Nephron progenitor cell (in vitro differentiated cells): ENCODE measurements around the gene IGFBP2.
A peak's percentile ranks its signal among the peaks of the same experiment; 100 is the strongest.

Experiments
- DNase-seq: peaks from one replicate; pipeline ENCODE4 v3.0.0; 2021
- H3K27ac Mint-ChIP-seq: 2 replicates; pipeline ENCODE4 v1.8.0; 2021; ENCODE audit warnings: mild to moderate bottlenecking, moderate library complexity, mixed read lengths
- H3K27me3 Mint-ChIP-seq: 2 replicates; pipeline ENCODE4 v1.8.0; 2021; ENCODE audit warnings: mild to moderate bottlenecking, low read depth, mixed read lengths; ENCODE audit not compliant: poor library complexity
- H3K36me3 Mint-ChIP-seq: 2 replicates; pipeline ENCODE4 v1.8.0; 2021; ENCODE audit warnings: low read depth, mixed read lengths
- H3K4me1 Mint-ChIP-seq: 2 replicates; pipeline ENCODE4 v1.8.0; 2021; ENCODE audit warnings: mixed read lengths
- H3K4me3 Mint-ChIP-seq: 2 replicates; pipeline ENCODE4 v1.8.0; 2021; ENCODE audit warnings: mild to moderate bottlenecking, moderate library complexity, mixed read lengths
- H3K9me3 Mint-ChIP-seq: 2 replicates; pipeline ENCODE4 v1.8.0; 2021; ENCODE audit warnings: mild to moderate bottlenecking, moderate library complexity, mixed read lengths
- TF ChIP-seq, protein P1 (sequence below): fragments of 200-600 bp; sonication (generic); IDR thresholded peaks from 2 replicates; pipeline ENCODE4 v1.5.0; 2021; ENCODE audit warnings: antibody characterized with exemption

IGFBP2 gene

DNA sequence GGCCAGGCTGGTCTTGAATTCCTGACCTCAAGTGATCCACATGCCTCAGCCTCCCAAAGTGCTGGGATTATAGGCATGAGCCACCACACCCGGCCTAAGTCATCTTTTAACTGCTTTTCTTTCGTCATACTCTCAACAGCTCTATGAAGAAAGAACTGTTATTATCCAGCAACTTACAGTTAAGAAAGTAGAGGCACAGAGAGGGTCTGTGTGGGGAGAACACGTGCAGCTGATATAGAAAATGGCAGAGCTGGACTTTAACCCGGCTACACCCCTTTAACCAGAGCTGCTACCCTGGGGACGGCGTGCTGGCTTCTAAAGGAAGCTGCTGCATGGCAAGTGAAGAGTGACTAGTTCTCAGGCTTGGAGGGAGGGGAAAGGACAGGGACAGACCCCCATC is 25.5 kb downstream of the IGFBP2 start:
- Mint-ChIP-seq H3K9me3 (no peaks in the 10 kb centered on the region), H3K27me3 (peaks cover 2% of the 10 kb centered on the region), H3K36me3 (peaks cover 62% of the 10 kb centered on the region), H3K27ac (peak overlapping the region; percentile 92), H3K4me3 (no peak overlapping the region), H3K4me1 (peaks cover 51% of the 10 kb centered on the region)
- no peak for DNase-seq
- TF ChIP-seq, protein P1, sequence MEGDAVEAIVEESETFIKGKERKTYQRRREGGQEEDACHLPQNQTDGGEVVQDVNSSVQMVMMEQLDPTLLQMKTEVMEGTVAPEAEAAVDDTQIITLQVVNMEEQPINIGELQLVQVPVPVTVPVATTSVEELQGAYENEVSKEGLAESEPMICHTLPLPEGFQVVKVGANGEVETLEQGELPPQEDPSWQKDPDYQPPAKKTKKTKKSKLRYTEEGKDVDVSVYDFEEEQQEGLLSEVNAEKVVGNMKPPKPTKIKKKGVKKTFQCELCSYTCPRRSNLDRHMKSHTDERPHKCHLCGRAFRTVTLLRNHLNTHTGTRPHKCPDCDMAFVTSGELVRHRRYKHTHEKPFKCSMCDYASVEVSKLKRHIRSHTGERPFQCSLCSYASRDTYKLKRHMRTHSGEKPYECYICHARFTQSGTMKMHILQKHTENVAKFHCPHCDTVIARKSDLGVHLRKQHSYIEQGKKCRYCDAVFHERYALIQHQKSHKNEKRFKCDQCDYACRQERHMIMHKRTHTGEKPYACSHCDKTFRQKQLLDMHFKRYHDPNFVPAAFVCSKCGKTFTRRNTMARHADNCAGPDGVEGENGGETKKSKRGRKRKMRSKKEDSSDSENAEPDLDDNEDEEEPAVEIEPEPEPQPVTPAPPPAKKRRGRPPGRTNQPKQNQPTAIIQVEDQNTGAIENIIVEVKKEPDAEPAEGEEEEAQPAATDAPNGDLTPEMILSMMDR, result no peak

DNA sequence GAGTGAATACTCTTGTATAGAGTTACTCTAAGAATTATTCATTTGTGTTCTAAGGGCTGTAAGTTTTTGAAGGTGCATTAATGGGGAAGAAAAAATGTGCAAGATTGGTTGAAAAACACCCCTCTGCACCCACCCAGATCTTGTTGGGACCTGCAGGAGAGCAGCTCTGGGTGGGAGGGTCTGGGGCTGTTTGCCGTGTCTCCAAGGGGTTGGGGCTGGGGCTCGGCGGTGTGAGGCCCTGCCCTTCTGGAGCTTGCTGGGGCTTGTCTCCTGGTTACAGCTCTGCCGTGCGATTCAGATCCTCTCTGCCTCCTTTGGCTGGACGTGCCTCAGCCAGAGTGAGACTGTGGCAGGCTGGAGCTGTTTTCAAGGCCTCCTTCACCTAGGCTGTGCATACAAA is 26.1 kb downstream of the IGFBP2 start:
- Mint-ChIP-seq H3K36me3 (peaks cover 62% of the 10 kb centered on the region), H3K4me3 (peak overlapping the region; percentile 15), H3K9me3 (no peaks in the 10 kb centered on the region), H3K4me1 (peaks cover 52% of the 10 kb centered on the region), H3K27ac (peak overlapping the region; percentile 92), H3K27me3 (peaks cover 2% of the 10 kb centered on the region)
- no peak for DNase-seq
- TF ChIP-seq, protein P1, result no peak

DNA sequence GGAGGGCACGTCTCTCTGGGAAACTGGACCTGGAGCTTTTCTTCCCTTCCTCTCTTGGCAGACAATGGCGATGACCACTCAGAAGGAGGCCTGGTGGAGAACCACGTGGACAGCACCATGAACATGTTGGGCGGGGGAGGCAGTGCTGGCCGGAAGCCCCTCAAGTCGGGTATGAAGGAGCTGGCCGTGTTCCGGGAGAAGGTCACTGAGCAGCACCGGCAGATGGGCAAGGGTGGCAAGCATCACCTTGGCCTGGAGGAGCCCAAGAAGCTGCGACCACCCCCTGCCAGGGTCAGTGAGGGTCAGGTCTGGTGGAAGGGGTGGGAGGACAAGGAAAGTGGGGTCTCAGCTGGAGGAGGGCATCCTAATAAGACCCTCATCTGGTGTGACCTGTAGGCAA is 27.3 kb downstream of the IGFBP2 start:
- Mint-ChIP-seq H3K27me3 (peaks cover 2% of the 10 kb centered on the region), H3K36me3 (peaks cover 57% of the 10 kb centered on the region), H3K9me3 (no peaks in the 10 kb centered on the region), H3K4me3 (no peak overlapping the region), H3K27ac (peak overlapping the region; percentile 85), H3K4me1 (peaks cover 56% of the 10 kb centered on the region)
- TF ChIP-seq, protein P1, result no peak
- no peak for DNase-seq

DNA sequence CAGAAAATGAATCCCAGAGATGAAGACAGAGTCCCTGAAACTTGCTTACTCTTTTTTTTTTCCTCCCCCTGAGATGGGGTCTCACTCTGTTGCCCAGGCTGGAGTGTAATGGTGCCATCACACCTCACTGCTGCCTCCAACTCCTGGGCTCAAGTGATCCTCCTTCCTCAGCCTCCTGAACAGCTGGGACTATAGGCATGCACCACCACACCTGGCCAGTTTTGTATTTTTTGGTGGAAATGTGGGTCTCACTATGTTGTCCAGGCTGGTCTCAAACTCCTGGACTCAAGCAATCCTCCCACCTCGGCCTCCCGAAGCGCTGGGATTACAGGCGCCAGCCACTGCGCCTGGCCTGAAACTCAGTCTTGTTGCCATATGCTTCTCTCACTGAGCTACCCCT is 27.8 kb downstream of the IGFBP2 start:
- Mint-ChIP-seq H3K4me3 (no peak overlapping the region), H3K4me1 (peaks cover 59% of the 10 kb centered on the region), H3K27ac (no peak overlapping the region), H3K36me3 (peaks cover 56% of the 10 kb centered on the region), H3K9me3 (no peaks in the 10 kb centered on the region), H3K27me3 (peaks cover 2% of the 10 kb centered on the region)
- TF ChIP-seq, protein P1, result no peak
- no peak for DNase-seq

DNA sequence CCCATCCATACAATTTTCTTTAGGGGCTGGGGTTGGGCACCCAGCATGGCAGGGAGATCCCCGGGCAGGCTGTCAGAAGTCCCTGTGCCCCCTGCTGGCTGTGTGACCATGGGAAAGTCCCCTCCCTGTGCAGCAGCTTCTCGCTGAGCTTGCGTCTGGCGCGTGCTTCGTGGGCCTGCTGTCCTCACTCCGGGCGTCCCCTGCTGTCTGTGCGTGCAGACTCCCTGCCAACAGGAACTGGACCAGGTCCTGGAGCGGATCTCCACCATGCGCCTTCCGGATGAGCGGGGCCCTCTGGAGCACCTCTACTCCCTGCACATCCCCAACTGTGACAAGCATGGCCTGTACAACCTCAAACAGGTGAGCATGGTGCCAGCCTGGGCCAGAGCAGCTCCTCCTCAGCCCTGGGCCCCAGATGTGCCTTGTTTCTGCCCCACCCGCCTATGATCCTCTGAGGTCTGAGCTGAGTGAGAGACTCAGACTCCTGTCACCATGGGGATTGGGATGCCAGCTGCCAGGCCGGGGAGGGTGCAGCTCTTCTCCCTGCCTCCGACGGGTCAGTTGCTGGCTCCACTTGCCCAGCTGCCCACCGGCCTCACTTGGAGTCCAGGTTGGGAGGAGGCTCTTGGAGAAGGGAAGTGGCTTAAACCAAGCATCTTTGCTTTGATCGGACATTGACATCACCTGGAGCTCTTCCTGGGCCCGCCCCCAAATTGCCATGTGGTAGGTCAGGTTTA is 28.6 kb downstream of the IGFBP2 start:
- H3K27me3 Mint-ChIP-seq, result peaks cover 2% of the 10 kb centered on the region
- H3K9me3 Mint-ChIP-seq, result no peaks in the 10 kb centered on the region
- no peak overlapping the region for H3K27ac Mint-ChIP-seq
- no peak for DNase-seq
- TF ChIP-seq, protein P1, result no peak
- peaks cover 57% of the 10 kb centered on the region for H3K4me1 Mint-ChIP-seq
- no peak overlapping the region for H3K4me3 Mint-ChIP-seq
- H3K36me3 Mint-ChIP-seq, result peaks cover 52% of the 10 kb centered on the region

DNA sequence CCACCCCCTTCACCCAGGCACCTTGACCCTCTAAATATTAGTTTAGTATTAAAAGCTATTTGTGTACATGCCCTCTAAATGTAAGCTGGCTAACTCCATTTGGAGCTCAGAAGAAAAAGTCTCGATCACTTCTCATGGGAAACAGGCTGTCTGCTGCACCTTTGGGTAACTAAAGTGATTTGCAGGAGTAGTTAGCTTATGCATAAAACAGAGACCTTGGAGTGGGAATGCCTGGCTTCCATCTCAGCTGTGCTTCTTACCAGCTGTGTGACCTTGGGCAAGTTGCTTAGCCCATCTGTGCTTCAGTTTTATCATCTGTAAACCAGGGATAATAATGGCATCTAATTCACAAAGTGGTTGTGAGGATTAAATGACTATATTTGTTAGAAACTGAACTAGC is 29.9 kb downstream of the IGFBP2 start:
- peaks cover 41% of the 10 kb centered on the region for H3K36me3 Mint-ChIP-seq
- H3K4me1 Mint-ChIP-seq, result peaks cover 44% of the 10 kb centered on the region
- TF ChIP-seq, protein P1, result no peak
- peaks cover 2% of the 10 kb centered on the region for H3K27me3 Mint-ChIP-seq
- no peak overlapping the region for H3K27ac Mint-ChIP-seq
- H3K4me3 Mint-ChIP-seq, result no peak overlapping the region
- DNase-seq, result no peak
- no peaks in the 10 kb centered on the region for H3K9me3 Mint-ChIP-seq
